NCI-H2227 (cell line): ENCODE data around the gene JOSD1.

Source experiments
- DNase-seq: peaks from one replicate; lab custom pipeline; 2025; ENCODE audit not compliant: unreplicated experiment; lab: John Stamatoyannopoulos, UW

JOSD1 gene

GRCh38 chr22:38700789-38701628 is at the start of gene JOSD1:
Gene JOSD1 (minus strand): TSS chr22:38700943. CDS start chr22:38699987, 956 bp downstream.
- peak; percentile 96 for DNase-seq

GRCh38 chr22:38750104-38750503 is 49.4 kb upstream of the JOSD1 start:
- no peak for DNase-seq

- no peak for DNase-seq
Observed at GRCh38 chr22:38748487-38749136, 47.9 kb upstream of the JOSD1 start.

GRCh38 chr22:38745676-38746460 is 45.1 kb upstream of the JOSD1 start:
- no peak for DNase-seq

- DNase-seq, result no peak
Observed at GRCh38 chr22:38744981-38745380, 44.2 kb upstream of the JOSD1 start.

- no peak for DNase-seq
Observed at GRCh38 chr22:38742176-38742942, 41.6 kb upstream of the JOSD1 start.

- DNase-seq, result no peak
Observed at GRCh38 chr22:38741576-38741975, 40.8 kb upstream of the JOSD1 start.

- no peak for DNase-seq
Observed at GRCh38 chr22:38741166-38741565, 40.4 kb upstream of the JOSD1 start.

GRCh38 chr22:38740754-38741153 is 40.0 kb upstream of the JOSD1 start:
- DNase-seq, result no peak

GRCh38 chr22:38740116-38740723 is 39.5 kb upstream of the JOSD1 start:
- no peak for DNase-seq

GRCh38 chr22:38739300-38740055 is 38.7 kb upstream of the JOSD1 start:
- DNase-seq, result no peak

- DNase-seq, result no peak
Observed at GRCh38 chr22:38738475-38739070, 37.8 kb upstream of the JOSD1 start.

GRCh38 chr22:38737302-38738060 is 36.7 kb upstream of the JOSD1 start:
- DNase-seq, result no peak

GRCh38 chr22:38736257-38736570 is 35.5 kb upstream of the JOSD1 start:
- no peak for DNase-seq

GRCh38 chr22:38735465-38736256 is 34.9 kb upstream of the JOSD1 start:
- no peak for DNase-seq

- no peak for DNase-seq
Observed at GRCh38 chr22:38735126-38735464, 34.4 kb upstream of the JOSD1 start.

- DNase-seq, result no peak
Observed at GRCh38 chr22:38734421-38735100, 33.8 kb upstream of the JOSD1 start.
